T-helper 1 cell treated with Interleukin-12 subunit alpha and Interleukin-12 subunit beta and Interleukin-4 antibody, amounts not matched to agents 30 μg/mL and 1 μg/mL, for 36 hours (primary cell): ENCODE measurements around the gene NOX5.

ENCODE experiments used
- H3K27ac Mint-ChIP-seq: one replicate; pipeline ENCODE4 v1.8.0; 2021; ENCODE audit warnings: mild to moderate bottlenecking, mixed read lengths
- H3K27me3 Mint-ChIP-seq: one replicate; pipeline ENCODE4 v1.8.0; 2021; ENCODE audit warnings: low read depth, mixed read lengths
- H3K36me3 Mint-ChIP-seq: one replicate; pipeline ENCODE4 v1.8.0; 2021; ENCODE audit warnings: low read depth, mixed read lengths
- H3K4me1 Mint-ChIP-seq: one replicate; pipeline ENCODE4 v1.8.0; 2021; ENCODE audit warnings: low read depth, mixed read lengths
- H3K4me3 Mint-ChIP-seq: one replicate; pipeline ENCODE4 v1.8.0; 2021; ENCODE audit warnings: mild to moderate bottlenecking, moderate library complexity, mixed read lengths
- H3K9me3 Mint-ChIP-seq: one replicate; pipeline ENCODE4 v1.8.0; 2021; ENCODE audit warnings: mixed read lengths

Gene NOX5

GRCh38 chr15:69069996-69070395 is 55.5 kb downstream of the NOX5 start:
- Mint-ChIP-seq H3K36me3 (no peaks in the 10 kb centered on the region), H3K4me1 (no peaks in the 10 kb centered on the region), H3K4me3 (no peak overlapping the region), H3K27ac (no peak overlapping the region), H3K27me3 (peaks cover 33% of the 10 kb centered on the region), H3K9me3 (no peaks in the 10 kb centered on the region)

- no peak overlapping the region for H3K4me3 Mint-ChIP-seq
- H3K27ac Mint-ChIP-seq: no peak overlapping the region
- H3K9me3 Mint-ChIP-seq: no peaks in the 10 kb centered on the region
- no peaks in the 10 kb centered on the region for H3K4me1 Mint-ChIP-seq
- peaks cover 37% of the 10 kb centered on the region for H3K27me3 Mint-ChIP-seq
- H3K36me3 Mint-ChIP-seq: no peaks in the 10 kb centered on the region
Observed at GRCh38 chr15:69070396-69070795, 55.9 kb downstream of the NOX5 start.

DNA sequence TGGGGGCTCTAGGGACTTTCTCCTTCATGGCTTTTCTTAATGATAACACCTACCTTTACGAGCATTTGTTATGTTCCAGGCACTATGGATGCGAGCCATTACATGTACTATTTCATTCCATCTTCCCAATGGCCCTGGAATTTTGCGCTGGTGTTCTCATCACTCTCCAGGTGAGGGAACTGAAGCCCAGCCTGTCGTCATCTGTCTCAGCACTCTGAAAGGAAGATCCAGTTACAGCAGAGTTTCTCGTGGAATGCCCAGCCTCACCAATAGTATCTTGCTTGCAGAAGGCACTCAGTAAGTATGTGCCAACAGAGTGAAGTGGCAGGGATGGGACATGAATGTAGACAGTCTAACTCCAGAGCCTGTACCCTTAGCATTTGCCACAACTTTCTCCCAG is 56.8 kb downstream of the NOX5 start:
- peaks cover 44% of the 10 kb centered on the region for H3K27me3 Mint-ChIP-seq
- H3K4me1 Mint-ChIP-seq: no peaks in the 10 kb centered on the region
- no peak overlapping the region for H3K27ac Mint-ChIP-seq

DNA sequence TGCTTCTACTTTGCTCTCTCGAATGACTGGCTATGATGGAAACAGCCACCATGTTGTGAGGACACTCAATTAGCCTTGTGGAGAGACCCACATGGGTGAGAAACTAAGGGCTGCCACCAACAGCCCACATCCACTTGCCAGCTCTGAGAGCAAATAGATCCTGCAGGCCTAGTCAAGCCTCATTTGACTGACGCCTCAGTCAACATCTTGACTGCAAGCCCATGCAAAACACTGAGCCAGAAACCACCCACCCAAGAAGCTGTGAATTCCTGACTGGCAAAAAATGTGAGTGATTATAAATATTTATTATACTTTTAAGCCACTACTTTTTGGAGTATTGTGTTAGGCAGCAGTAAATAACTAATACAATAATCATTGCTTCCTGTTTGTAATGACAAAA is 58.4 kb downstream of the NOX5 start:
- Mint-ChIP-seq H3K4me1 (no peaks in the 10 kb centered on the region), H3K36me3 (no peaks in the 10 kb centered on the region), H3K27me3 (peaks cover 44% of the 10 kb centered on the region), H3K9me3 (no peaks in the 10 kb centered on the region), H3K4me3 (no peak overlapping the region), H3K27ac (no peak overlapping the region)

More for the DNA sequence above, 56.8 kb downstream of the NOX5 start:
- no peaks in the 10 kb centered on the region for H3K36me3 Mint-ChIP-seq
- no peak overlapping the region for H3K4me3 Mint-ChIP-seq
- no peaks in the 10 kb centered on the region for H3K9me3 Mint-ChIP-seq

GRCh38 chr15:69074001-69074842 is 59.7 kb downstream of the NOX5 start:
- Mint-ChIP-seq H3K4me1 (no peaks in the 10 kb centered on the region), H3K27ac (no peak overlapping the region), H3K36me3 (no peaks in the 10 kb centered on the region), H3K27me3 (peaks cover 47% of the 10 kb centered on the region), H3K9me3 (no peaks in the 10 kb centered on the region), H3K4me3 (peak overlapping the region; percentile 1)

DNA sequence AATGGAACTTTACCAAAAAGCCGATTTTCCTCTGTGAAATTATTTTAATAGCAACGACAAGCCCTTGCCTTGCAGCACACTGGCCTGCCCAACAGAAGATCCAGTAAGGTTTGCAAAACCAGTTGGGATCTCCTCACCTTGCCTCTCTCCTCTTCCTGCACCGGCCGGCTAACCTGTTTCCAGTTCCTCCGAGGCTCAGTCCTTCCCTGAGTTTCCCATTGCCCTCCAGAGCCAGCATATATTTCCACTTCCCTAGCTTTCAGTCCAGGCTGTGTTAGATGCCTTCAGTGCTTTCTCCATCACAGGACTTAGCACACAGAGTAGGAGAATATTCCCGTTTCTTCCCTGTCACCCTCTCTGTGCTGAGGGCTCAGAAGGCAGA is 60.3 kb downstream of the NOX5 start:
- Mint-ChIP-seq H3K4me3 (no peak overlapping the region), H3K36me3 (no peaks in the 10 kb centered on the region), H3K27ac (no peak overlapping the region), H3K27me3 (peaks cover 49% of the 10 kb centered on the region), H3K9me3 (no peaks in the 10 kb centered on the region), H3K4me1 (no peaks in the 10 kb centered on the region)

- peaks cover 49% of the 10 kb centered on the region for H3K27me3 Mint-ChIP-seq
- no peak overlapping the region for H3K27ac Mint-ChIP-seq
- H3K4me3 Mint-ChIP-seq: no peak overlapping the region
- no peaks in the 10 kb centered on the region for H3K9me3 Mint-ChIP-seq
- no peaks in the 10 kb centered on the region for H3K36me3 Mint-ChIP-seq
- H3K4me1 Mint-ChIP-seq: no peaks in the 10 kb centered on the region
Observed at GRCh38 chr15:69075440-69075839, 60.9 kb downstream of the NOX5 start.

DNA sequence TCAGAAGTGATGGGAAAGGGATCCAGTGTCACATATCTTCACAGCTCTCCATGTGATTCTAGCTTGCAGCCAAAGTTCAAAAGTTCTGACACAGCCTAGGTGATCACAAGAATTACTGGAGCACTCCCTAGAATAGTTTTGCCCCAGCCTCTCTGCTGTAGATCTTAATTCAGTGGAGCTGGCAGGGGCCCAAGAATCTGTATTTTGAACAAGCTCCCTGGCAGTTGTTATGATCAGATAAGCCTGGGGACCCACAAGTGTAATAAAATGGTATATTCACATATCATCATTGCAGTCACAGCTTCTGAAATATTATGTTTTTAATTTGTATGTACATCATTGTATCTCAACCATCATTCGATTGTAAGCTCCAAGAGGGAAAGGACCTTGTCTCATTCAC is 62.3 kb downstream of the NOX5 start:
- Mint-ChIP-seq H3K36me3 (no peaks in the 10 kb centered on the region), H3K9me3 (no peaks in the 10 kb centered on the region), H3K4me1 (peaks cover 3% of the 10 kb centered on the region), H3K27ac (no peak overlapping the region), H3K27me3 (peaks cover 43% of the 10 kb centered on the region), H3K4me3 (no peak overlapping the region)

DNA sequence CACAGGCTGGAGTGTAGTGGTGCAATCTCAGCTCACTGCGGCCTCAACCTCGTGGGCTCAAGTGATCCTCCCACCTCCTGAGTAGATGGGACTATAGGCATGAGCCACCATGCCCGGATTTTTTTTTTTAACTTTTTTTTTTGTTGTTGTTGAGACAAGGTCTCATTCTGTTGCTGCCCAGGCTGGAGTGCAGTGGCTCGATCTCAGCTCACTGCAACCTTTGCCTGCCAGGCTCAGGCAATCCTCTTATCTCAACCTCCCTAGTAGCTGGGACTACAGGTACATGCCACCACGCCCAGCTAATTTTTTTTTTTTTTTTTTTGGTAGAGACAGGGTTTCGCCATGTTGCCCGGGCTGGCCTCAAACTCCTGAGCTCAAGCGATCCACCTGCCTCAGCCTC is 64.1 kb downstream of the NOX5 start:
- Mint-ChIP-seq H3K27me3 (peaks cover 39% of the 10 kb centered on the region), H3K36me3 (no peaks in the 10 kb centered on the region), H3K27ac (no peak overlapping the region), H3K9me3 (no peaks in the 10 kb centered on the region), H3K4me3 (no peak overlapping the region), H3K4me1 (peaks cover 5% of the 10 kb centered on the region)

DNA sequence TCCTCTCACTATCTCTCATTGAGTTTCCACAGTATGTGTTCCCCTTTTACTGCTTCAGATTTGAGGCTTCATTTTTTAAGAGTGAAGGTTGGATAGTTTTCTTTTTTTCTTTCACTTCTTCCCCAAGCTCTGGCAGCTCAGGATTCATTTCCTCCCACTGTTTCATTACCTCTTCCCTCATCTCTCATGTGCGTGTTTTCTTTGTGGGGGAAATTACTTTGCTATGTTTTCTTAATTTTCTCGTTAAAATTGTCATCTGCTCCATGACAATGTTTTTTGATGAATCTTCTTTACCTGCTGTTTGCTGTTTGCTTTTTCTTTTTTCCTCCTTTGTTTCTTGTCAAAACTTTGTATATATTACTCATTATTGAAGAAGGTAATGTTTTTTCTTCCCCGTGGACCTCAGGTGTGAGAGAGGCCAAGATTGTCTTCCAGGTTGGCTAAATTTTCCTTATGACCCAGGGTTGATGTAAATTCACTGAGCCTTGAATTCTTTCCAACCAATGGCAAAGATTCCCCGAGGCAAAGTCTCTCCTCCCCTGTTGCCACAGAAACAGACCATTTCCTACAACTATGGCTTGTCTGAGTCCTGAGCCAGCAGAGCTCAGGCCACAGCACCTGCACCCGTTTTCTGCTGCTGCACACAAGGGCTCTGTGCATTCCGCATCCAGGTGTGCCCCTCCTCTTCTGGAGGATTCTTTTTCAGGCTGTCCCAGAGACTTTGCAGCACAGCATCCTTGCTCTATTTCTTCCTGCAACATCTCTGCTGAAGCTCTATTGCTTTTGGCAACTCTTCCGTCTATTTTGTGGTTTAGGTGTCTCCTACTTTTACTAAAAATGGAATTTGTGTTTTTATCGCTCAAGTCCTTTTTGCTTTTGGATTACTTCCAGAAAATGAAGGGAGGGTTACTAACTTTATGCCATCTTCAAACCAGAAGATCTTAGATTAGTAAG is 66.1 kb downstream of the NOX5 start:
- H3K36me3 Mint-ChIP-seq: no peaks in the 10 kb centered on the region
- peaks cover 5% of the 10 kb centered on the region for H3K4me1 Mint-ChIP-seq
- H3K4me3 Mint-ChIP-seq: no peak overlapping the region
- H3K27ac Mint-ChIP-seq: no peak overlapping the region
- peaks cover 28% of the 10 kb centered on the region for H3K27me3 Mint-ChIP-seq
- H3K9me3 Mint-ChIP-seq: no peaks in the 10 kb centered on the region

DNA sequence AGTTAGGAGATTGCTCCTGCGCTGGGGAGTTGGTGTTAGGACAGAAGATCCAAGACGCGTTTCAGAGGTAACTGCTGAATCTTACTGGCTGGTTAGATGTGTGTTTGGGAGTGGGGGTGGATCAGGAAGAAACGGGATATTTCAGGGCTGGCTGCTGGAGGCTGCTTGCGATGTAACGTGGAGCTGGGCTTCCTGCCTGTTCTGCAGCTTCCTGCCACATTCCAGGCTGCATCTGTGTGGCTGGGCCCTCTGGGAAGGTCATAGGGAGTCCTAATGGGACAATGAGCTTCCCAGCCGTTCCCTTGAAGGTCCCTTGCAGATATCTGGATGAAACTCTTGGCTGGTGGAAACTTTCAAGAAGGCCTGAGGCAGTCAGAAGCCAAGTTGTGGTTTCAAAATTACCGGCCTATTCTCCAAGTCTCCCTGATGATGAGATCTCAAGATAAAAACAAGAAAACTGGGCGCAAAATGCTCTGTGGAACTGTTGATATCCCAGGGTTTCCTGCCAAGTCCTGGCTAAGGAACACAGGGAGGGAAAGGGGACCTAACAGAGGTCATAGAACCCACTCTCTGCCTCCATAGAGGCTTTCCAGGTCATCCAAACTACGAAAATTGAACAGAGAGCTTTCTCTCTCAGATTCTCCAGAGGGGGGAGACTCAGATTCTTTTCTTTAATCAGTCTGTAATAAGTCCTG is 67.0 kb downstream of the NOX5 start:
- H3K4me3 Mint-ChIP-seq: no peak overlapping the region
- H3K27ac Mint-ChIP-seq: no peak overlapping the region
- peaks cover 29% of the 10 kb centered on the region for H3K27me3 Mint-ChIP-seq
- no peaks in the 10 kb centered on the region for H3K9me3 Mint-ChIP-seq
- H3K4me1 Mint-ChIP-seq: peaks cover 5% of the 10 kb centered on the region
- no peaks in the 10 kb centered on the region for H3K36me3 Mint-ChIP-seq

GRCh38 chr15:69082021-69082502 is 67.6 kb downstream of the NOX5 start:
- H3K36me3 Mint-ChIP-seq: no peaks in the 10 kb centered on the region
- no peak overlapping the region for H3K27ac Mint-ChIP-seq
- peaks cover 32% of the 10 kb centered on the region for H3K27me3 Mint-ChIP-seq
- H3K9me3 Mint-ChIP-seq: no peaks in the 10 kb centered on the region
- peaks cover 5% of the 10 kb centered on the region for H3K4me1 Mint-ChIP-seq
- no peak overlapping the region for H3K4me3 Mint-ChIP-seq

GRCh38 chr15:69082554-69082953 is 68.1 kb downstream of the NOX5 start:
- Mint-ChIP-seq H3K4me3 (no peak overlapping the region), H3K27me3 (peaks cover 36% of the 10 kb centered on the region), H3K27ac (no peak overlapping the region), H3K4me1 (peaks cover 5% of the 10 kb centered on the region), H3K9me3 (no peaks in the 10 kb centered on the region), H3K36me3 (no peaks in the 10 kb centered on the region)

DNA sequence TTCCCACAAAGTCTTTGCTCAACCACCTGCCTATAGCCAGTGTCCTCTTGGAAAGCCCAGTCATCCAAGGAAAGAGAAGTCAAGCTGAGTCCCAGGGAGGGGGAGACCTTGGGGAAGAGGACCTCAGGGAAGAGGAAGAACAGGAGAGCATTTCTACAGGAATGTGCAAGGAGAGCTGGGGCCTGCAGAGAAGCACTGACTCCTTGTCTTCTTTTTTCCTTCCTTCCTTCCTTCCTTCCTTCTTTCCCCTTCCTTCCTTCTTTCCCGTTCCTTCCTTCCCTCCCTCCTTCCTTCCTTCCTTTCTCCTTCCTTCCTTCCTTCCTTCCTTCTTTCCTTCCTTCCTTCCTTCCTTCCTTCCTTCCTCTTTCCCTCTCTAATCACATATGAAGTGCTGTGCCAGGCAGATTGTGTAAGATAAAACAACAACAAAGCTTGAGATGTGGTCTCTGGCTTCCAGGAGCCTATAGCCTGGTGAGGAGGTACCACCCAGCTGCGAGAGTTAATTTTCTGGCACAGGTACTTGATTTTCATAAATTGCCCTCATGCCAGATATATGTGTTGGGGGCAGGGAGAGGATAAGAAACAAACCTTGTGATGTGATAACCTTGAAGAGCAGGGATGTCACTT is 70.0 kb downstream of the NOX5 start:
- Mint-ChIP-seq H3K27me3 (peaks cover 46% of the 10 kb centered on the region), H3K36me3 (no peaks in the 10 kb centered on the region), H3K9me3 (no peaks in the 10 kb centered on the region), H3K27ac (no peak overlapping the region), H3K4me3 (no peak overlapping the region), H3K4me1 (peaks cover 5% of the 10 kb centered on the region)
